ENCODE data around the gene TBX2. TPM values are rescaled to one million over a fixed set of nuclear protein-coding genes. Genes with fewer than 3 reads are reported as not detected.

Gene TBX2
- total and polyA plus RNA-seq, 2 of the 13 experiments (the other 11 are each of a cell fraction or from before 2014, with no cell fraction given), result 2.8 to 15.3 TPM

GRCh38 chr17:61400717-61401388 is 1.2 kb downstream of the TBX2 start (continued):
- TF ChIP-seq ZNF142 (CRISPR knock-in tag; IDR thresholded peaks at IDR 0.05), result peak; percentile 81; the same call in 1 of the 2 replicates
- 0 out of 2 replicates have a peak, but pooled peaks have one; percentile 23 for TF ChIP-seq ZNF343 (CRISPR knock-in tag; IDR thresholded peaks at IDR 0.05)
- TF ChIP-seq TBX2 (CRISPR knock-in tag; IDR thresholded peaks at IDR 0.05; ENCODE audit: borderline replicate concordance), result peak; percentile 56; the same call in 1 of the 2 replicates
- TF ChIP-seq NONO (IDR thresholded peaks at IDR 0.05), result no peak
- TF ChIP-seq NONO (CRISPR knock-in tag; conservative IDR thresholded peaks at IDR 0.05), result peak; percentile 47; the same call in 1 of the 2 replicates
- TF ChIP-seq, protein P1, sequence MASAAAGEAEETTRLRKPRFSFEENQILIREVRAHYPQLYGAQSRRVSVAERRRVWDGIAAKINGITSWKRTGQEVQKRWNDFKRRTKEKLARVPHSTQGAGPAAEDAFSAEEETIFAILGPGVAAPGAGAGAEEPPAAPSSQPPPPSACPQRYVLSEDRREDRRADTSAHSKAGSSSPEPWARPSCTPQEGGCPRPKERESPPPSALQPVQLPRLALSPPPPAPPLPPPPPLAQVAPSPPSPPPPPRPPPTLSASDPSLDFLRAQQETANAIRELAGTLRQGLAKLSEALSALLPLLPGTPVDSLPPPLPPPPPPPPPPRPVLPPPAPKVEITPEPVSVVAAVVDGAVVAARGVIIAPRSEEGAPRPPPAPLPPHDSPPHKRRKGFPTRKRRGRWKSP (CRISPR knock-in tag; IDR thresholded peaks at IDR 0.05), result no peak
- no peak for TF ChIP-seq POLR2AphosphoS5 (IDR thresholded peaks at IDR 0.05; ENCODE audit: low read depth, low read length)
- TF ChIP-seq SNAI1 (CRISPR knock-in tag; IDR thresholded peaks at IDR 0.05; ENCODE audit: borderline replicate concordance), result 0 out of 2 replicates have a peak, but pooled peaks have one; percentile 37
- TF ChIP-seq ZFX (CRISPR knock-in tag; IDR thresholded peaks at IDR 0.05; ENCODE audit: low read depth), result peak; percentile 37
- no peak for TF ChIP-seq ZNF333 (CRISPR knock-in tag; IDR thresholded peaks at IDR 0.05; ENCODE audit: borderline replicate concordance)
- no peak for TF ChIP-seq STAT6 (CRISPR knock-in tag; IDR thresholded peaks at IDR 0.05; ENCODE audit: borderline replicate concordance)
- TF ChIP-seq BCL6 (CRISPR knock-in tag; IDR thresholded peaks at IDR 0.05), result 0 out of 2 replicates have a peak, but pooled peaks have one; percentile 8
- TF ChIP-seq ZNF512B (CRISPR knock-in tag; IDR thresholded peaks at IDR 0.05; ENCODE audit: borderline replicate concordance), result 0 out of 2 replicates have a peak, but pooled peaks have one; percentile 37
- TF ChIP-seq HNRNPLL (IDR thresholded peaks at IDR 0.05; ENCODE audit: low read depth, low read length, poor library complexity, severe bottlenecking), result peak; percentile 39
